ENCODE results near the gene LCP2.
"Not testable (repeated sequence)": the region's sequence is repeated elsewhere in the genome, so short reads cannot be mapped to it uniquely, and the experiment has no call there.

LCP2 gene

DNA sequence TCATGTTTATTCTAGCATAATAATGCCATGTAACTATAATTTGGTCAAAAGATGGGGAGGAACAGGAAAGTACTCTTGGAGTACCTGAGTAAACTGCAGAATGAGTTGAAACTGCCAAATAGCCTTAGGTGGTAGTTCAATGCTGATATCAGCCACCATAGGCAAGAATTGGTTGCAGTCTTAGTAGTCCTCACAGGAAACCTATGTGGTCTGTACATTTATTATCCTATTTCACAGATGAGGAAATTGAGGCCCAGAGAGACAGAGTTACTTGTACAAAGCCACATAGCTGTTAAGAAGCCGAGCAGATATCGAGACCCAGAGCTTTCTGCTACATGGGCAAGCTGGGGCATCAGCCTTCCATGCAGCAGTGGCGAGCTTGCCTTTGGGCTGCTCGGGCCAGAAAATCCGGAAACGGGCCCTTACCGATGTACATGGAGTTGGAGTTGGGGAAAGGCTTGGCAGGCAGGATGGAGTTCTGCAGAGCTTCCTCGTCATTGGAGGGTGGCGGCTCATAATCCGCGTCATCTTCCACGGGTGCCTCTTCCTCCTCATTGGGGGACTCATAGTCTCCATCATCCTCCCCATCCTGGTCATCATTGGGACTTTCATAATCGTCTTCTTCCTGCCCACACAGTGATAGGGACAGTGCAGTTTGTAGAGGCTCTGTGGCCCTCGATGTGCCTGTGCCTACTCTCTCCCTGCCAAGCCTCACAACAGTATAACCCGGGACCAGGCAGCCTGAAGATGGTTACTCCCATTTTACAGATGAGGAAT lies 27.1 kb downstream of the LCP2 start:
- no peak for DNase-seq

DNA sequence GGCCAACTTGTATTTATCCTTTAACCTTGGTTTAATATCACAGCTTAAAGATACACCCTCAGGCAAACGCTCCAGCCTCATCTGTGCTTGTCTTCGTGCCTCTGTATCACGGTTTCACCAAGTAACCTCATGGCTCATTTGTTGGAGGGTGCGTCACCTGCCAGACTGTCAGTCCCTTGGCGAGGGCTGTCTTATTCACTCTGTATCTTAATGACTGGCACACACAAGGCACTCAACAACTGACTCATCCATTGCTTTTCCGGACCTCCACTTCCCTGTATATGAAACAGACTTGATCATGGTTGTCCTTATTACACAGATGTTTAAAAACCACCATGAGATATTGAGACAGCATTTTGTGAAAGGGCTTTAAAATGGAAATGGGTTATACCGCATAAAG lies 28.0 kb downstream of the LCP2 start:
- no peak for DNase-seq

DNA sequence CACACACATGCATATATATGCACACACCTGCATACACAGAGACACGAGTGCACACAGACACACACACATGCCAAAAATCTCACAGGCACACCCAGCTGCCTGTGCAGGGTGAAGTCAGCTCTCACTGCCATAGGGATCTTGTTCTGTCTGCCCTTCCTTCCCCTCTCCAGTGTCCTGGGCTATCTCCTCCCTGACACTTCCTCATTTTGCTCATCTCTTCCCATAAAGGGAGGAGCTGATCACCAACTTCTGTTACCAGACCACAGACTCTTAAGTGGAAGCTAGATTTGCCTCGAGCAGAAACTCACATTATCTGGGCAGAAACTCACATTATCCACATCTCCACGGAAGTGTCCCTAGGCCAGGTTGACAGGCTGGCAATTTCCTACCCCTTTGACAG lies 28.7 kb downstream of the LCP2 start:
- no peak for DNase-seq

DNA sequence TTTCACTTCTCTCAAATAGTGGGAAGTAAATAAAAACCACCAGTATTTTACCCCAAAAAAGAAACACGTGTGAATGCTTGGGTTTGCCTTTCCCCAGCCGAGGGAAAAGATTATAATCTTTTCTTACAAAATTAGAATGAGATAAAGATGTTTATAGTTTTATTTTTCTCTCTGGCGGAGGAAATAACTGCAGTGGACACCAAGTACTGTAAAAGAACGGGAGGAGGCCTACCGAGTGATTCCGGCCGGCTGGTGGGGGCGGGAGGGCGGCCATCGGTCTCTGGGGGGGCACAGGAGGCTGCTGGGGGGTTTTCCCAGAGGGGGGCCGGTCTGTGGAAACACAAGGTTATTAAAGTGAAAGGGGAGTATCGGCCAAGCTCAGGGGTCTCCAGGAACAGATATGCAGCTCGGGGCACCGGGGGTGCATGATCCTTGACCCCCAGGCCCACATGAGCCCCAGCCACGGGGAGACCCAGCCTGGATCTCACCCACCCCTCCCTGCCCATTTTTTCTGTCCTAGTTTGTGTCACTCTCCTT lies 29.4 kb downstream of the LCP2 start:
- DNase-seq = no peak

DNA sequence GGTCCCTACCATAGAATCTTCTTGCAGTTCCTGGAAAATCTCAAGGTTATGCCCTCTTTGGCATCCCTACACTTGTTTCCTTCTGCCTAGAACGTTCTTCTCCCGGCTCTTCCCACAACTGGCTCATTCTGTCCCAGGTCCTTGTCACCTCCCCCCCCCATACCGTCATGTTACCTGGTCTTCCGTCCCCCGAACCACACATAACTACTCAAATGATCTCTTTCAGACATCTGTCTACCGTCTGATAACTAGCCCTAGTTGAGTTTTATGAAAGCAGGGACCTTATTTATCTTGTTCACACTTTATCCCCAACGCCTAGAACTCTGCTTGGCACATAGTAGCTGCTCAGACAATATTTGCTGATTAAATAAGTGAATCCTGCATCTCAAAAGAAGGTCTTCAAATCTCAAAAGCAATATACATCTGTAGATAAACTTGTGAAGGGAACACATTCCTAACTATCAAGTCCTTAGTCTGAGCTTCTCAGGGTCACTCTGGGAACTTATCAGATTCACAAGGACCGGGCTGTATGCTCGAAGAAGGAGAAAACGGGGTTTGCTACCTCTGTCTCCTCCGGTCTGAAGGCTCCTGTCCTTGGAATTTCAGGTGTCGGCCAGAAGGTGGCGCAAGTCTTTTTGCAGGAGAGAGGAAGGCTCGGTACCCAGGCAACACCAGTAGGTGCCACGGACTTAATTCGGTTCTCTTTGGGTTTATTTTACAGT lies 30.0 kb downstream of the LCP2 start:
- DNase-seq = peak; percentile 10

DNA sequence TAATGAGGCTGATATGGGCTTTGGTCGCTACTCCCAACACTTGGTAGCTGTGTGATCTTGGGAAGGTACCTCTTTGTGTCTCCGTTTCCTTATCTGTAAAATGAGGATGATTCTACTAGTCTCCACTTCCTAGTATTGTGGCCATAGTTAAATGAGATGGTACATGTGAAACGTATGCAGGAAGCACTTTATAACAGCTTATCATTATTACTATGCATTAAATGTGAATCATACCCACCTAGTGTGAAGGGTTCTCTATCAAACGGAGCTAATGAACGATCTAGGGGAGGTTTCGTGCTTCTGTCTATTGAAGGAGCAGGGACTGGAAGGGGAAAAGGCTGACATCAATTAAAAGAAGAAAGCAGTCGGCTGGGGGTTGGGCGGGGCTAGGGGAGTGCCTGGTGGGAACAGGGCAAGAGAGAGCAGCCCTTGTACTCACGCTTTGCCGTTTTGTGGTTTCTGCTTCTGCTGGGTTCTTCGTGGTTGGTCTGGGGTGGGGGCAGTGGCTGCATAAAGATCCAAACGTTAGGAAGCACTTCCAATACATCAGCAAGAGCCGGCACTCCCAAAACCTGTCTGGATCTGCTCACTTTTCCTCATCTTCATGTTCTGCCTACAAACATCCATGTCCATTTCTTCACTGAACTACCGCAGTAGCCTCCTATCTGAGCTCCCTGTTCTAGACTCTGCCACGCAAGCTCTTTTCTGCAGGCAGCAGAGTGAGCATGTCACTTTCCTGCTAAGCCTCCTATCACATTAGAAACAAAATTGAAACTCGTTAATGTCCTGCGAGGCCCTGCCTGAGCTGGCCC lies 30.8 kb downstream of the LCP2 start:
- DNase-seq = no peak

DNA sequence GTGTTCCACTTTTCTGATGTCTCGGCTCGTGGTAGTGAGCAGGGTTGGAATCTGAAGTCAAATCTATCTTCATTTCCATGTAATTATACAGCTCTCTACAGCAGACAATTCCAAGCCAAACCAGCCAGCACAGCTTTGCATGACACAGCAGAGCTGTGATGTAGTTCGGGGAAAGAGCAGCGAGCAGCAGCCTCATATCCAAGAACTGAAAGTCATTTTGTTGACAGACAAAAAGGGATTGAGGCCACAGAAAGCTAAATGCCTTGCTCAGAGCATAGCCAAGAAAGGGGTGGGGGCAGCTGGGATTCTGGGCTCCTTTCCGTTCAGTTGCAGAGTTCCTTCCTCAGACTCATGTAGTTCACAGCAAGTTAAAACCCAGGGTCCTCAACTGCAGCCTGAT lies 32.1 kb downstream of the LCP2 start:
- no peak for DNase-seq

DNA sequence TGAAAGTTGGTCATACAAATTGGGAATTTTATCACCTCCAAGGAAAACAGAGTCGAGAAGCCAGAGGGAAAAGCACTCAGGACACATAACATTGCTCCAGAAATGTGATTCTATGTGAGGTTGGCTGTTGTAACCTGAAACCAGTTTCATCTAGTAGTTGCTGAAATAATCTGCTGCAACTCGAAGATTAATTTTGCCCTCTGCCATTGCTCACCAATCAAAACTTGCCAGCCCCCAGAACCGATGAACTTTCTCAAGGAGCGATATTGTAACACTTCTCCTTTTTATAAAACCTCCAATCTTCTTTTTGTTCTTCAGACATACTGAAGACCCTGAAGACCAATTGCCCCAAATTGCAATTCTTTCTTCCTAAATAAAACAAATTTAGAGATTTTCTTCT lies 33.7 kb downstream of the LCP2 start:
- no peak for DNase-seq

DNA sequence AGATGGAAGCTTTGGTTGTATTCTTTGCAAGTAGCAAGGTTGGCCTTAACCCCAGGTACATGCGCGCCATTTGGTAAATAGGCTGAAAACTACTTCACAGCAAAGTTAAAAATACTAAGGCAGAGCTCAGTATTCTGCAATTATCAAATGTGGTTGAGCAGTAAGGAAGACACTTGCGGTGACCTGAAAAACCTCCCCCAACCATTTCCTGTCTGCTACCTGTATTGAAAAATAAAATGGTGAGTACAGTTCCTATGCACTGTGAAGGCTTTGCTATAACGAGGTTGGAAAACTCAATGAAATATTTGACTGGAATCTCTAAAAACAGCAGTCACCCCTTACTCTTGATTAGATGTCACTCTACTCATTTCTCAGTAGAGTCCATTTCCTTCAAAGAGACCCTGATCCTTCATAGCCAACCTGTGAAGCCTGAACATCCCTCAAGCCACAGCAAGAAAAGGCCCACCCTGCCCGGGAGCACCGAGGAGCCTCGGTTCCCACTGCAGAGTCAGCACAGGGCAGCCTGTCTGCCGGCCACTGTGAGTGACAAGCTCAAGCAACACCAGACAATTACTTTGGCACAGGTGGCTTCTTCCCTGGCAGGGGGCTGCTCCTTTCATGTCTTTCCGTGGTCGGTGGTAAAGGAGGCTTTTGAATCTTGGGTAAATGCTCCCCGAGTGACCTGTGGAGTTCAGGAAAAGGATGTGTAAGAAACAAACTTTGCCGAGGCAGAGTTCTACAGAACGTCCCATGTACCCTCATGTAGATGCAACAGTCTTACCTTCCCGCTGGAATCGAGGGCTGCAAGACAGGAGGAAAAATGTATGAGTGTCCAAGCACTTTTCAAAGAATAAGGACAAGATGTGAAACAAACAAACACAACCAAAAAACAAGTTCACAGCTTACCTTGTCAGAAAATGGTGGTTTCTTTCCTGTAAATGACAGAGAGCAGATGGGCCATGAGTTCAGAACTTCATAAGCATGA lies 35.2 kb downstream of the LCP2 start:
- DNase-seq = no peak

DNA sequence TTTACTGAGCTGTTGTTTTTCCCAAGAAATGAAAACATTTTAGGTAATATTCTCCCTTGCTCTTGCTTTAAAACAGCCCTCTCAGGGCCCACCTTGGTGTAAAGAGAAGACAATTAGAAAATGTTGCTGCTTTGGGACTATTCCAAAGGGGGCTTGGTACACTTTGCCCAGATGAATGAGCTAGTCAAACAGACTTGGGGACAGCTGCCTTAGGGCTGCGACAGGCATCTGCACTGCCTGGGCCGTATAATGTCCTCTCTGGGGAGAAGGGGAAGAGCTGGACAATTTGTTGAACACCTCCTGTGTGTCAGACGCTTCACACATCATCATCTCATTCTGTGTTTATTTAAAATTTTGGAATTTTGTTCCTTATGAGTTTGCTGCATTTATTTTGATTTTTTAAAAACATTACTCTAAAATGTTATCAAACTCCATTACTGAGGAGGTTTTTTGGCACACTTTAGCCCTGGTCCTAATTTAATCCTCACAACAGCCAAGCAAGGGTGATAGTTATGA lies 36.0 kb downstream of the LCP2 start:
- no peak for DNase-seq

DNA sequence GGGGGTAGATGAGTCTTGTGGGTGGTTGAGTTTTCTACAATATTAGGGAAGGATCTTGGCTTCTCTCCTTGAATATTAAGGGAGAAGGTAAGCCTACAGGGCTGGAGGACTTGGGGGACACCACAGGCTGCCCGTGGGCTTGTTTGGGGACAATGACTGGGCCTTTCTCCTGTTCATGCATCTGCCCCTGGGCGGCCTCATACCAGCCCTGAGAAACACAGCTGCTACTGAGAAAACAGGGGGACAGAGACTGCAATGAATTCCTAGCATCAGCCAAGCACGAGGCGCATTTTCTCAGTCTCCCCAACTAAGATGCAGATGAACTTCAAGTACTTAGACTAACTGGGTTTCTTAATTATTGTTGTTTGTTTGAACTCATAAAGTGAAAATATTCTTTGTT lies 40.2 kb downstream of the LCP2 start:
- no peak for DNase-seq

DNA sequence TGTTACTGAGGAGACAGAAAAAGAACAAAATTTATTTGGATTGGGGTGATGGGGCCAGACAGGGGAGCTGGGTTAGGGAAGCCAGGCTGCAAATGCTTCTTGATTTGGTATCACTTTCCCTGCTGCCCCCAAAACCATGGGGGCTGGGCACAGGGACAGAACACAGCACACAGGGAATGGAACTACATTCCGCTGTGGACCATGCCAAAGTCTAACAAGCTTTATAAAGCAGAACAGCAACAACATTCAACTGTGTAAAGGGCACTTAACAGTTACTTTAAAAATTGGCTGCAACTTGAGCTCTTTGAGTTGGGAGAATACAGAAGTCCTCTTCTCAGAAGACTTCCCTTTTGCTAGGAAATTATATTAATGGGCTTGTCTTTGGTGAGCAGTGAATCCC lies 41.0 kb downstream of the LCP2 start:
- no peak for DNase-seq

DNA sequence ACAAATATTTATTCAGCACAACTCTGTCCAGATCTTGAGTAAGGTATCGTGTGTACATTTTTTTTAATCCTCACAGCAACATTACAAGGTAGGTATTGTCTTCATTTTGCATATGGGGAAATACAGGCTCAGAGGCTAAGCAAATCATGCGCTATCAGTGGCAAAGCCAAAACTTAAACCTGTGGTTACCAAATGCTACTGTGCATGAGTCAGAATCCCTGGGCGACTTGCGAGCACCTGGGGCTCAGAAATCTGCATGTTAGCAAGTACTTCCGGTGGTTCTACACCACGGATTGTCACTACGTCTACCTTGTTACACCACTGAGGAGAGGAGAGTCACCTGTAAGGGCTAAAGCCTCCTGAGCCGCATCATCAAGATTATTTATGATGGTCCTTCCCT lies 43.5 kb downstream of the LCP2 start:
- DNase-seq = no peak

DNA sequence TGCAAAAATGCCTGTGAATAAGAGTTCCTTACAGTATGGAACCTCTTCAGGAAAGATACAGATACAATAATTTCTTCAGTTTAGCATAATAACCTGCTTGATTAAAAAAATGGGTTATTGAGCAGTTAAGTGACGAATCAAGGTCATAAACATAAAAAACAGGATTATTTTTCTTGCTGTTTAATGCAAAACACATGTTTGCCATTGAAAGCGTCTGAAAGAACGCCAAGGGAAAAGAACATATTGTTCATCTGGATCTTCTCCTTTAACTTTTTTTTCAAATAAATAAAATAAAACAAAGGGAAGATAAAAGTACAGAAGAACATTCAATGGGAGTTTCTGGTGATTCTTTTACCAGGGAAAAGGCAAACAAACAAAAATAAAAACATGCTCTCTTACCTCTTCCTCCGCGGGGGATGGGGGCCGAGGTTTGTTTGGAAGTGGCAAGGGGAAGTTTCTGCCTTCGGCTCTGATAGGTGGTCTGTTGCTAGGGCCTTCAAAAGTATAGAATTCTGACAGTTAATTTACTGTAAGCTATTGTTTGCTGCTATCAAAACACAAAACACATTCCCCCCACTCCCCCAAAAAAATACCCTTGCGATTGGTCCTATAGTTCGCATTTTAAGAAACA lies 44.7 kb downstream of the LCP2 start:
- DNase-seq = no peak

DNA sequence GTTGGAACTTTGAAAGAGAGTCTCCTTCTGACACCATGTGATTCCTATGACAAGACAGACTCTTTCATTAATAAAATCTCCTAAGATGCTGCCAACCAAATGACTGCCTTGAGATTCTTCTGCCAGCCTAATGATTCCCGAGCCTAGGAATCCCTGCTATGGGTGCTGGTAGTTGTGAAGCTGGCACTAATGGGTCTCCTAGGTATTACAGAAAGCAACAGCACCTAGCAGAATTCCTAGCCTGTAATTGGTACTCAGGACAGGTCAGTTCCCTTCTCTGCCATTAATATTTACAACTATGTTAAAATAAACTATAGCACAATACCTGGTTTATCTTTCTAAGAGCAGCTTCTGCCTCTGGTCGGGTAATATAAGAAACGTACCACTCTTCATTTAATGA lies 45.5 kb downstream of the LCP2 start:
- DNase-seq = no peak

DNA sequence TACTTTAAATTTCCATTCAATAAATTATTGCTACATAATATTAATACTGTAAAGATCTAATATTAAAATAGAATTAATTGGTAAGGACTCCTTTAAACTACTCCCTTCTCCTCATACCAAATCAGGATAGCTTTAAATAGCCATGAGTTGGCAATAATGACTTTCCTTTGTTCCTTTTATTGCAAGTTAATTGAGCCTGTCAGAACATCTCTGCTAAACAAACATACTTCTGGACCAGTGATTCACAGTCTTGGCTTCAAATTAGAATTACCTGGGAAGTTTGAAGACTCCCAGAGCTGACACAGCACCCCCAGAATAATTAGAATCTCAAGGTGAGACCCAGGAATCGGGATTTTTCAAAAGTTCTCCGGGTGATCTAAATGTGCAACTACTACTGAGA lies 46.1 kb downstream of the LCP2 start:
- DNase-seq = no peak

DNA sequence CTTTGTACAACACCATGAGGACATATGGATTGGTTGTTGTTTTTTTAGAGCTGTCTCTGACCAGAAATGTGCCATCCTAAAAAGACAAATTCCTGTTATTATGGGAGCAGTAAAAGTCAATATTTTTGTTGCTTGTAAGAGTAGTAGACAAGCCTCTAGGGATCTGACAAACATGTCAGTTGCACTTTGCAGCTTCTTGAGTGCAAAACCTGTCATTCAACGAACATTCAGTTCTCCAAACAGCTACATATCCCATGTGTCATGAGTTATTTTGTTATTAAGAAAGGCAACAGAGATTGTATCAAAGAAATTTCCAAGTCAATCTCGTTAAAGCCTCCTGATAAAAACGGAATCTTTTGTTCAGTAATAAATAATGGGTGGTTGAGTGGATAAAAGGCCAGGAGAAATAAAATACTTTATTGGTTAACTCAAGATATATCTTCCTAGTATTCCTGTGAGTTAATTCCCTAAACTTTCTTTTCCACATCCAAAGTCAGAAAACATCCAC lies 46.7 kb downstream of the LCP2 start:
- no peak for DNase-seq

DNA sequence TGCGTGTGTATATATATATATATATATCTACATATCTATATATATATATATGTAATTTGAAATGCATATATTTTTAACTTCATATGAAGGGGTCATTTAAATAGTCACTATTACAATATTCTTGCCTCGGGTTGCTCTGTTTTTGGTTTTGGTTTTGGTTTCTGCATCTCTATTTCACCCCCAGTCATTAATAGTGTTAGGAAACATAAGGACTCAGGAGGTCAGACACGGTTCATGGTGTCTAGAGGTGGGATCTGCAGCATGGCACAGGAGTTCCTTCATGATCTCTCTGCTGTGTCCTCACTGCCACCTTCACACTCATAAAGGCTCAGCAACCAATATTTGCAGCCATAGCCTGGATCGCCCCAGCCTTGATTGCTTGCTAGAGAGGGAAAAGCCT lies 48.2 kb downstream of the LCP2 start:
- no peak for DNase-seq

DNA sequence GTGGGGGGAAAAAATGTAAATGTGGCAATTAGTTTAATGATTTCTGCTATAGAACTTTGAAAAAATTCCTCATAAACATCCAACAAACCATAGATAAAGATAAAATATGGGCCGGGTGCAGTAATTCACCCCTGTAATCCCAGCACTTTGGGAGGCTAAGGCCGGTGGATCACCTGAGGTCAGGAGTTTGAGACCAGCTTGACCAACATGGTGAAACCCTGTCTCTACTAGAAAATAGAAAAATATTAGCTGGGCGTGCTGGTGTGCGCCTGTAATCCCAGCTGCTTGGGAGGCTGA lies 48.7 kb downstream of the LCP2 start:
- not testable (repeated sequence) for DNase-seq

DNA sequence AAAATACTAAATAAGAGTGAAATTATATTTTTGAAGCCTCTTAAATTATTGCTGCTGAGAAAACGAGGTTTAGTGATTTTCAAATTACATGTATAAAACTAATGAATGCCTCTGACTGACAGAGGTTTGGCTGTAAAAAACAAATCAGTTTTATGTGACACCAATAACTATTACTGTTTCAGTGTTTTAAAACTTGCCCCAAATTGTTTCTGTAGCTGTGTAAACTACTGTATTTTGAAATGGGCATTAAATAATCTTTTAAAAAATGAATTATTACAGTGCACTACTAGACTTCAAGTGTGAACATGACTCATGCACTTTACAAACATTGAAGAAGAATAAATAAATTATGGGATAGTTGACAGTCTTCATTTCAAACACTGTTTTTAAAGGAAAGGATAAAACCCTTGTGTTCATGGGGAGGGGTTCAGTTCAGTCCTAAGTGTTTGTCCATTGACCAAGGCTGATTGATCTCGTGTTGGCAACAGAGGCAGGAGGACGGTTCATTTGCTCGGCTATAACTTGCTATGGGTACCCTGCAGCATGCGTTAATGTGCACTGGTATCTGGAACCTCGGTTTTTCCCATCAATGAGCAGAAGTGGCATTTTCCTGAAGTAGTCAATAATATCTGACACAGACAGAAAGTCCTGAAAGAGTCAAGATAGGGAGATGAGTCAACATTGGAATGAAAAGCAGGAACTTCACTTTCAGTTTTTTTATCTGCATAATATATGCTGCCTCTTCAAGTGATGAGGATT lies 49.2 kb downstream of the LCP2 start:
- no peak for DNase-seq

DNA sequence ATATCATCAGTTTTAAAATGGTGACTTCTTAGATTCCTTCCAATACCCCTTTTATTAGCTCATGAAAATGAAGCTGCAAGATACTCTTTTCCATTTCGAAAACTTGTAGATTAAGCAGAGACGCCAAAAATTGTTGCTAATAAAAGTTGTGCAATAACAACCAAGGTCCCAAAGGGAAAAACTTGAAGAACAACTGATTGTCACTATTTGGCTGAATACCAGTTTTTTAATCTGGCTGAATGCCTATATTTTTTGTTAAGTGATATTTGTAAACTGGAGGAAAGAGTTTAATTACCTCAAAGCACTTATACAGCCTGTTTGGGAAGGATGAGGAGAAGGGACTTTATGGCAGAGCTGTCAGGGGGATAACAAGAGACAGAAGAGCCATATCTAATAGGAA lies 50.2 kb downstream of the LCP2 start:
- no peak for DNase-seq

Measured in NCI-H1105 (cell line).